Pancreas (tissue), 10 donors: ENCODE measurements around the gene MRTFB. TPM values are rescaled to one million over a fixed set of nuclear protein-coding genes. Genes with fewer than 3 reads are reported as not detected.
A peak's percentile ranks its signal among the peaks of the same experiment; 100 is the strongest.

Experiments
- ATAC-seq, 4 donors: fragments of 200-7000 bp; cut with Tn5 transposase; one replicate each; pipeline versions ENCODE4 v1.8.0 to v1.9.1; 2020; ENCODE audit warnings: mild to moderate bottlenecking in 4 of 4, moderate library complexity in 4 of 4
- DNase-seq, 6 donors: peaks; one replicate each; pipeline ENCODE4 v3.0.0-alpha.2; 2020
- FAIRE-seq: peaks from 2 replicates; lab custom pipeline; 2012; peaks lifted over from hg19 to GRCh38; lab: Jason Lieb, UNC
- H3K27ac ChIP-seq, 4 donors: fragments of 200-600 bp; sonication (generic); 1 replicate in 3 of 4; 2 replicates in 1 of 4; pipeline versions ENCODE4 v1.5.0 to v1.8.0; 2020
- H3K27me3 ChIP-seq, 4 donors: fragments of 200-600 bp; one replicate each; pipeline ENCODE4 v1.8.0; 2021
- H3K36me3 ChIP-seq, 3 donors: fragments of 200-600 bp; sonication (generic) in 1 of 3; one replicate each; pipeline versions ENCODE4 v1.5.0 to v1.8.0; 2020 to 2021
- H3K4me1 ChIP-seq, 3 donors: fragments of 200-600 bp; one replicate each; pipeline ENCODE4 v1.8.0; 2021
- H3K4me3 ChIP-seq, 4 donors: fragments of 200-600 bp; sonication (generic) in 2 of 4; one replicate each; pipeline versions ENCODE4 v1.5.0 to v1.8.0; 2020 to 2021
- H3K9me3 ChIP-seq, 4 donors: fragments of 200-600 bp; one replicate each; pipeline ENCODE4 v1.8.0; 2021
- CTCF ChIP-seq, 4 donors: fragments of 200-600 bp; sonication (generic) in 3 of 4; IDR thresholded peaks; one replicate each; pipeline versions ENCODE4 v1.5.0 to v1.8.0; 2021; ENCODE audit warnings: antibody characterized with exemption in 4 of 4
- WGBS, 2 donors: extraction: QIAGEN DNeasy Blood & Tissue Kit; methylation state at CpG; one replicate each; pipeline ENCODE4 v1.1.7; 2013; 5-methylcytosine and 5-hydroxymethylcytosine counted together
- intact Hi-C, 3 donors: fragments of 100-400 bp; cut with DNase I; formaldehyde crosslinking; loops; one replicate each; pipeline versions ENCODE4 v1.11.1 to v1.14.2; 2022
- polyA plus RNA-seq, 2 donors: library from polyadenylated mRNA; stranded (reverse); fragments of 200-250 nt; gene quantifications; one replicate each; pipeline ENCODE4 v1.2.3, GENCODE V29; 2013
- total RNA-seq, 6 donors: library from RNA; stranded (reverse); fragmentation: NEBNext Ultra II Directional in 4 of 6; extraction: Animal tissue kit (Norgen Biotek cat#: 25700) in 4 of 6; gene quantifications; one replicate each; pipeline versions ENCODE4 v1.2.1 to v1.2.4, GENCODE V29; 2021 to 2023
- donor health status: healthy with polysubstance abuse.
- donor health status: DM: no; HTN: no; CAD: no; lungs with moderate emphysema.
- donor health status: DM: no; HTN: no; CAD: no.
- donor health status: control.
- donor health status: control.
- donor health status: Bipolar disorder and iron deficiency.
- donor health status: DM: yes; HTN: yes; CAD: no.
- donor health status: DM: no; HTN: no; CAD: no.
- donor health status: DM: no; HTN: no; CAD: no.
- donor health status: DM: yes; HTN: yes; CAD: no.

MRTFB gene
- total and polyA plus RNA-seq, 8 donors, result 8.7 to 36.6 (median 24.4) TPM

- peak overlapping the region in 1 of 4 donors; percentile 39 for H3K27ac ChIP-seq
- WGBS, 2 donors, result 82 to 88% methylated on average over 6 of the region's 6 CpGs
- TF ChIP-seq CTCF (IDR thresholded peaks at IDR 0.05), result no peak
- no peak overlapping the region for H3K4me3 ChIP-seq
- peaks cover 12 to 23% (median 13%) of the 10 kb centered on the region in 3 donors for H3K4me1 ChIP-seq
- H3K36me3 ChIP-seq, result no peaks in the 10 kb centered on the region
- ATAC-seq (no peak), FAIRE-seq (no peak), DNase-seq (no peak)
- H3K9me3 ChIP-seq, result no peaks in the 10 kb centered on the region
- no peaks in the 10 kb centered on the region for H3K27me3 ChIP-seq
- intact Hi-C loops, result no loop called here
These were observed 39.7 kb downstream of the MRTFB start for GRCh38 chr16:14110728-14111251.

GRCh38 chr16:14111713-14112538 is 40.8 kb downstream of the MRTFB start:
- no peaks in the 10 kb centered on the region for H3K36me3 ChIP-seq
- FAIRE-seq, result no peak
- peaks cover 9 to 23% (median 12%) of the 10 kb centered on the region in 3 donors for H3K4me1 ChIP-seq
- no peak for TF ChIP-seq CTCF (IDR thresholded peaks at IDR 0.05)
- intact Hi-C loops, result no loop called here
- peak overlapping the region in 1 of 4 donors; percentile 28 for H3K27ac ChIP-seq
- no peak overlapping the region for H3K4me3 ChIP-seq
- 77 to 79% methylated on average over 14 of the region's 14 CpGs for WGBS, 2 donors
- ATAC-seq, result peak in 3 of 4 donors; percentile 27 to 43 (median 28)
- no peaks in the 10 kb centered on the region for H3K9me3 ChIP-seq
- H3K27me3 ChIP-seq, result no peaks in the 10 kb centered on the region
- DNase-seq, result peak in 3 of 6 donors; percentile 25 to 64 (median 36)

- no peak overlapping the region for H3K4me3 ChIP-seq
- WGBS, 2 donors, result 20 to 27% methylated on average over 1 of the region's 1 CpG
- no peak for FAIRE-seq
- H3K27me3 ChIP-seq, result no peaks in the 10 kb centered on the region
- no peak for TF ChIP-seq CTCF (IDR thresholded peaks at IDR 0.05)
- peak in 3 of 4 donors; percentile 8 to 12 (median 10) for ATAC-seq
- no peaks in the 10 kb centered on the region for H3K9me3 ChIP-seq
- H3K36me3 ChIP-seq, result no peaks in the 10 kb centered on the region
- no peak for DNase-seq
- peak overlapping the region in 1 of 4 donors; percentile 28 for H3K27ac ChIP-seq
- intact Hi-C loops, result no loop called here
- H3K4me1 ChIP-seq, result peaks cover 9 to 23% (median 12%) of the 10 kb centered on the region in 3 donors
These were observed 41.4 kb downstream of the MRTFB start for GRCh38 chr16:14112539-14112856.

GRCh38 chr16:14113344-14113743 is 42.2 kb downstream of the MRTFB start:
- TF ChIP-seq CTCF (IDR thresholded peaks at IDR 0.05), result no peak
- no peak for DNase-seq
- Histone ChIP-seq H3K36me3 (no peaks in the 10 kb centered on the region), H3K27me3 (no peaks in the 10 kb centered on the region), H3K27ac (no peak overlapping the region), H3K4me3 (no peak overlapping the region), H3K9me3 (no peaks in the 10 kb centered on the region), H3K4me1 (peaks cover 9 to 23% (median 11%) of the 10 kb centered on the region in 3 donors)
- no peak for FAIRE-seq
- ATAC-seq, result no peak
- intact Hi-C loops, result no loop called here
- 87 to 89% methylated on average over 4 of the region's 4 CpGs for WGBS, 2 donors

GRCh38 chr16:14117051-14117450 is 45.9 kb downstream of the MRTFB start:
- DNase-seq (no peak), FAIRE-seq (no peak), ATAC-seq (no peak)
- H3K36me3 ChIP-seq, result no peaks in the 10 kb centered on the region
- H3K9me3 ChIP-seq, result no peaks in the 10 kb centered on the region
- TF ChIP-seq CTCF (IDR thresholded peaks at IDR 0.05), result no peak
- H3K27ac ChIP-seq, result no peak overlapping the region
- intact Hi-C loops, result no loop called here
- peaks cover 0 to 3% (median 0%) of the 10 kb centered on the region in 3 donors for H3K4me1 ChIP-seq
- WGBS, 2 donors, result 88 to 95% methylated on average over 1 of the region's 1 CpG
- no peak overlapping the region for H3K4me3 ChIP-seq
- no peaks in the 10 kb centered on the region for H3K27me3 ChIP-seq
